NCI-H2107 treated with DMSO at 0.1 percent for 48 hours (cell line): ENCODE measurements around the gene SLC39A10.
"Not testable (repeated sequence)": the region's sequence is repeated elsewhere in the genome, so short reads cannot be mapped to it uniquely, and the experiment has no call there.

Experiments
- DNase-seq: peaks from one replicate; lab custom pipeline; 2025; ENCODE audit not compliant: unreplicated experiment; lab: John Stamatoyannopoulos, UW

SLC39A10 gene

GRCh38 chr2:195645413-195645812 lies 11.6 kb upstream of the SLC39A10 start:
- no peak for DNase-seq

DNA sequence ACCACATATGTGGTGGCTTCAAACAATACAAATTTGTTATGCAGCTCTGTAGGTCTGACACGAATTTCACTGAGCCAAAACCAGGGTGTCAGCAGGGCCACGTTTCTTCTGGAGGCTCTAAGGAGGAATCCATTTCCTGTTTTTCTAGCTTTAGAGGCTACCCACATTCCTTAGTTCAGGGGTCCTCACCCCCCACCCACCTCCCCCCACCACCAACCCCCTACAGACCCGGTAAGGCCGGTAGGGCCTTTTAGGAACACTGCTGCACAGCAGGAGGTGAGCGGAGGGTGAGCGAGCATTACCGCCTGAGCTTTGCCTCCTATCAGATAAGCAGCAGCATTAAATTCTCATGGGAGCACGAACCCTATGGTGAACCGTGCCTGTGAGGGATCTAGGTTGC lies 10.6 kb upstream of the SLC39A10 start:
- no peak for DNase-seq

- no peak for DNase-seq
Measured at GRCh38 chr2:195647302-195647701, 9.7 kb upstream of the SLC39A10 start.

DNA sequence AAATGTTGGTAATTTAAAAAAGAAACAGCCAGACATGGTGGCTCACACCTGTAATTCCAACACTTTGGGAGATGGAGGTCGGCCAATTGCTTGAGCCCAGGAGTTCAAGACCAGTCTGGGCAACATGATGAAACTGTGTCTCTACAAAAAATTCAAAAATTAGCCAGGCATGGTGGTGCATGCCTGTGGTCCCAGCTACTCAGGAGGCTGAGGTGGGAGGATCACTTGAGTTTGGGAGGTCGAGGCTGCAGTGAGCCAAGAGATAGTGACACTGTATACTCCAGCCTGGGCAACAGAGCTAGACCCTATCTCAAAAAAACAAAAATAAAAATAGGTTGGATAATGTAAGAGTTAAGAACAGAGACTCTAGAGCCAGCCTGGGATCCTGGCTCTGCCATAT lies 8.7 kb upstream of the SLC39A10 start:
- not testable (repeated sequence) for DNase-seq

DNA sequence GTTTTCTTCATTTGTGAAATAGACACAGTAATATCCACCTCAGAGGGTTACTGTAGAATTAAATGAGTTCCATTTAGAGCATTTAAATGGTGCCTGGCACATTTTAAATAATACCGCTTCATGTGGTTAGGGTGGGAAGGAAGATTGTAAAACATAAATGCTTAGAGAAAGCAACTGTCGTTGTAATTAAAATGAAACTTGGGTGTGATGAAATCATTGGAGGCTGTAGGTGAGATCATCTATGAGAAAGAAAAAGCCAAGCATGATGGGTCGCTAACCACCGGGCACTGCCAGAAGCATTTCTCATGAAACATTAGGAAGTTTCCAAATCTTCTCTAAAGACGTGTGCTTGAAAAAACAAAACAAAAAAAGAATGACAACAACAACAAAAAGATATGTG lies 8.2 kb upstream of the SLC39A10 start:
- DNase-seq = no peak

DNA sequence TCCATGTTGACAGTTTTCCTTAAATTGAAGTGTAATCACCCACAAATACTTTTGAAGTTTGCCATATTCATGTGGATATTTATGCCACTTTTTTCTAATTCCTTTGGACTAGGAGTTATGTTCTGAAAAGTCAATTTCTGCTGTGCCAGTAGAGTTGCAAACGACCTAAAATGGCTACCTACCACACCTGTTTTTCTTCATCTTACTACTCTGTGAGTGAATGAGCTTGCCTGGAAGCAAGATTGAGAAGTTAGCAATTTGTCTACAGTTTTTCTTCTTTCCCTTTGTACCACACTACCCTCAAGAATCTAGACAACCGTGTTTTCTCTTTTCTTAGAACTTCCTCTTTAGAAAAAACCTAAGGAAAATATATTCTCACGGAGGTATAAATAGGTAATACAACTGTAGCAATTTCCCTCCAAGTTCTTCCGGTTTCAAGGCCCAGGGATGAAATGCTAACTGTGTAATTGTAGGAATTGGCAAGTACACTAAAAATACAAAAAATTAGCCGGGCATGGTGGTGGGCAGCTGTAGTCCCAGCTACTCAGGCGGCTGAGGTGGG lies 7.3 kb upstream of the SLC39A10 start:
- DNase-seq = no peak

DNA sequence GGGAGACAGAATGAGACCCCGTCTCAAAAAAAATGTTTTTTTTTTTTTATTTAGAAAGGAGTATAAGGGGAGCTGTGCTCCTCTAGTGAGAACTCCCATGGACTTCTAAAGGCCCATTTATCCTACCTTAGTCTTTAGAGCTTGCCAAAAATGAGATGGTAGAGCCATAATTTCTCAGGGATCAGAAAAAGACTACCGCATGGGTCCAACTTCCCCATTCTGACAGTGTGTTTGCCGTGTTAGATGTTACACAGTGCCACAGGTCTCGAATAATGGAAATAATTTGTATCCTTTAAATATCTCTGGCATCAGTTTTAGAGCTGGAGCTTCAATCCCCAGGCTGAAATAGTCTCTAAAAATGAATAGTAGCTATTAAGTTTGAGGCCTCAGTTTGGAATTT lies 6.0 kb upstream of the SLC39A10 start:
- DNase-seq = no peak

GRCh38 chr2:195652911-195653310 lies 4.1 kb upstream of the SLC39A10 start:
- no peak for DNase-seq

GRCh38 chr2:195656161-195656858 lies 716 bp upstream of the SLC39A10 start:
- DNase-seq = no peak

GRCh38 chr2:195657634-195658540 lies 861 bp downstream of the SLC39A10 start:
- peak; percentile 20 for DNase-seq

- peak; percentile 12 for DNase-seq
Measured at GRCh38 chr2:195658541-195658890, 1.5 kb downstream of the SLC39A10 start.

GRCh38 chr2:195659114-195659513 lies 2.1 kb downstream of the SLC39A10 start:
- no peak for DNase-seq

DNA sequence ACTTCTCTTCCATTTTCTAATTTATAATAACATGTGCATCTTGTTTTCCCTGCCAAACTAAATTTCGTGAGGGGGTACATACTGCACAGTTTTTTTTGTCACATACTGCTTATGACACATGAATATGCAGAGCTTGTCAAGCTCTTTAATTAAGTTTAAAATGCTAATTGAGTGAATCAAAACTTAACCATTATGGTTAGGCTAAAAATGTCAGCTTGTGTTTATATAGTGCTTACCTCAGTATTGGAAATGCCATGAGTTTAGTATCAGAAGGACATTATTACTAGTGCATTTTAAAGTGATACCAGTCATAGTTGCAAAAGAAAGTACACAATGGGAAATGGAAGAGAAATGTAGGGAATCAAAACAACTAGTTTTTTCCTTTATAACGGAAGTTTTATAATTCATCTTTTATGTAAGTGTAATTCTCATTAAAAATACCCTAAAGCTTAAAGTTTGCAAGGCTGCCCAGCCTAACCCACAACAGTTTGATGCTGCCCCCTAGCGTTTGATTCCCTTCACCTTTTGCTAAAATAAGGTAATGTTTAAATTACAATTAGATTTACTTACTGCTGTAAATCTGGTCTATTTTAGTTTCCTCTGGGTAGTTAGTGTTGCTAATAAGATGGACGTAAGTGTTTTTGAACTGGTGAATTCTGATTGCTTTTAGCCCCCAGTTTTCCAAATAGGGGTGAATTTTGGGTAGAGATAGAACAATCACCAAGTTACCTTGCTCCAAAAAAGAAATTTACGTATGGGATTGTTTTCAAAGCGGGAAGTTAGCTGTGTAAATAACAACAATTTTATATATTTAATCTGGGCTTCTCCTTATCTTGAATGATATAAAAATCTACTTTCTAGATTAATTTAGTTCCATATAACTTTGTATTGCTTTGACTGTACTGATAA lies 3.2 kb downstream of the SLC39A10 start:
- DNase-seq = peak; percentile 35

- DNase-seq = no peak
Measured at GRCh38 chr2:195662138-195662537, 5.1 kb downstream of the SLC39A10 start.

DNA sequence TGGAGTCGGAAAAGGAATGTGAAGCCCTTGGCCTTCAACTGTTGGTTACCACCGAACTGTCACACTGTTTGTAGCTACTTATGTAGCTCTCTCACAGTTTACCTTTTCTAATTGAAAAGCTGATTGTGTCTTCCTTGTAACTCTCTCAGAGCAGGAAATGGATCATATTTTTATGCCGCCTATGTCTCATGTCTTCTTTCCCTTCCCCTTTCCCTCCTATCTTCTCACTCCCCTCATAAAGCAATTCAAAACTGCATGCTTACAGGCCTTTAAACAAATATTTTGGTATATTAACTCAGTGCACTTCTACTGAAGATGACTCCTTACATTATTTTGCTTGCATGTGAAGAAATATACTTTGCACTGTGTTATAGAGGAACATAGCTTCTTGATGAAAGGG lies 6.0 kb downstream of the SLC39A10 start:
- no peak for DNase-seq

GRCh38 chr2:195664528-195664927 lies 7.5 kb downstream of the SLC39A10 start:
- DNase-seq = no peak

GRCh38 chr2:195665153-195665552 lies 8.1 kb downstream of the SLC39A10 start:
- not testable (repeated sequence) for DNase-seq

DNA sequence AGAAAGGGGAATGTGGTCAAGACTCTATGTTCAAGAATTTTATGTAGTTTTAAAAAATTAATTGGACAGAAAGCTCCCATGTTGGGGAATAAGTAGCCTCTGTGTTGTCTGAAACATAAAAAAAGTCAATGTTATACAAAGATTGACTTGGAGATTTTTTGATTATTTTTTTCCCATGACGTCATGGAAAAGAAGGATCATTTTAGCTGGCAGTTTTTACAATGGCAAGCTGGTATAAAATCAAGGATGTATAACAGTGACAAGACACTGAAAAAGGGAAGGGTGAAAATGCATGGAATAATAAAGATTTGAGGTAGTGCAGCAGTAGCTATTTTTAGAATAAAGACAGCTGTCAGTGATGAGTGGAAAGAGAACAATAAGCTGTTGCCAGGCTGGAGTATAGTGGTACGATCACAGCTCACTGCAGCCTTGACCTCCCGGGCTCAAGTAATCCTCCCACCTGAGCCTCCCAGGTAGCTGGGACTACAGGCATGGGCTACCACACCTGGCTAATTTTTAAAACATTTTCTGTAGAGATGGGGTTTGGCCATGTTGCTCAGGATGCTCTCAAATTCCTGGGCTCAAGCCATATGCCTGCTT lies 9.2 kb downstream of the SLC39A10 start:
- DNase-seq = no peak

GRCh38 chr2:195667974-195668373 lies 10.9 kb downstream of the SLC39A10 start:
- no peak for DNase-seq

DNA sequence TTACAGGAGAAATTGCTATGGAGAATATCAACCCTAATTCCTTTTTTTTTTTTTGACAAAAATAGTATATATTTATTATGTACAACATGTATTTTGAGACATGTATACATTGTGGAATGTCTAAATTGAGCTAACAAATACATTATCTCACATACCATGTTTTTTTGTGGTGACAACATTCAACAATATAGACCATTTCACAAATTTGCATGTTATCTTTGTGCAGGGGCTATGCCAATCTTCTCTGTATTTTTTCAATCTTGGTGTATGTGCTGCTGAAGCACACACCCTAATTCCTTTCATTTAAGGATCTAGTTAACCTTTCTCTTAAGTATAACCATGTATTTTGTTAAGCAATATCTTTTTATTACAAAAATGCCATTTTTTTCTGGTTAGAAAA lies 13.2 kb downstream of the SLC39A10 start:
- no peak for DNase-seq

DNA sequence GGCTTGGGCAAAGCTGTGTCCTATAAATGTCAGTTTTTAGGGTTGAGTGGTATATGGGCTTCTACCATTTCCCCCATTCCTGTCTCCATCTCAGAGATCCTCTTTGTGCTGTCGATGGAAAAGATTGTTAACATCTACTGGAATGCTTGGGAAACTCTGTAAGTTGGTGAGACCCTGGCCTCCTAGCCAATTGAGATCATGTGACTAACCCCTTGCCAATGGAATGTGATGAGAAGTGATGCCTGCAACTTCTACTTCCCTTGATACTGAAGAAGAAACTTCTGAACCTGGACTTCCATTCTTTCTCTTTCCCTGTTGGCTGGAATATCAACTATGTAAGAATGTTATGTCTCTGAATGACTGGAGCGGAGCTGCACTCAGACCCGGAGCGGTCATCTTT lies 14.5 kb downstream of the SLC39A10 start:
- DNase-seq = no peak
